Heart right ventricle (tissue), 16 donors: Measurements from ENCODE around the gene SULT1C4. TPM values are rescaled to one million over a fixed set of nuclear protein-coding genes. Genes with fewer than 3 reads are reported as not detected.

Experiments
- ATAC-seq, 8 donors: fragments of 200-7000 bp; cut with Tn5 transposase; one replicate each; pipeline ENCODE4 v1.9.1; 2020; ENCODE audit warnings: mild to moderate bottlenecking in 8 of 8, moderate library complexity in 8 of 8, moderate number of reproducible peaks in 1 of 8
- DNase-seq, 2 donors: peaks; one replicate each; pipeline ENCODE4 v3.0.0-alpha.2; 2020
- H3K27ac ChIP-seq, 10 donors: fragments of 200-600 bp; sonication (generic) in 2 of 10; one replicate each; pipeline versions ENCODE4 v1.5.0 to v1.8.0; 2020 to 2022; ENCODE audit warnings: mild to moderate bottlenecking in 3 of 10
- H3K27me3 ChIP-seq, 7 donors: fragments of 200-600 bp; one replicate each; pipeline ENCODE4 v1.8.0; 2021 to 2022; ENCODE audit warnings: mild to moderate bottlenecking in 2 of 7
- H3K36me3 ChIP-seq, 9 donors: fragments of 200-600 bp; sonication (generic) in 1 of 9; one replicate each; pipeline versions ENCODE4 v1.5.0 to v1.8.0; 2020 to 2022; ENCODE audit warnings: mild to moderate bottlenecking in 2 of 9
- H3K4me1 ChIP-seq, 9 donors: fragments of 200-600 bp; sonication (generic) in 1 of 9; one replicate each; pipeline versions ENCODE4 v1.5.0 to v1.8.0; 2020 to 2022; ENCODE audit warnings: mild to moderate bottlenecking in 4 of 9
- H3K4me3 ChIP-seq, 10 donors: fragments of 200-600 bp; sonication (generic) in 2 of 10; one replicate each; pipeline versions ENCODE4 v1.5.0 to v1.8.0; 2020 to 2022; ENCODE audit warnings: mild to moderate bottlenecking in 7 of 10, moderate library complexity in 2 of 10
- H3K9me3 ChIP-seq, 11 donors: fragments of 200-600 bp in 10 of 11; sonication (generic) in 2 of 11; one replicate each; pipeline versions ENCODE4 v1.5.0 to v1.8.0; 2013 to 2022; ENCODE audit warnings: mild to moderate bottlenecking in 2 of 11, control low read depth in 1 of 11, moderate library complexity in 1 of 11
- CTCF ChIP-seq, 9 donors: fragments of 200-600 bp; sonication (generic) in 2 of 9; IDR thresholded peaks; one replicate each; pipeline versions ENCODE4 v1.5.0 to v1.8.0; 2021 to 2022; ENCODE audit warnings: antibody characterized with exemption in 9 of 9, mild to moderate bottlenecking in 5 of 9, moderate library complexity in 1 of 9
- WGBS, 2 donors: extraction: QIAGEN DNeasy Blood & Tissue Kit; methylation state at CpG; one replicate each; pipeline ENCODE4 v1.1.7; 2013; ENCODE audit warnings: inconsistent platforms in 1 of 2; 5-methylcytosine and 5-hydroxymethylcytosine counted together
- intact Hi-C, 10 donors: fragments of 100-400 bp; cut with DNase I; formaldehyde crosslinking; loops; one replicate each; pipeline versions ENCODE4 v1.11.1 to v1.14.2; 2022
- polyA plus RNA-seq, 2 donors: library from polyadenylated mRNA; stranded (reverse); fragments of 200-250 nt; gene quantifications; one replicate each; pipeline ENCODE4 v1.2.3, GENCODE V29; 2013
- total RNA-seq, 10 donors: library from RNA; stranded (reverse); fragmentation: NEBNext Ultra II Directional in 3 of 10; extraction: Animal tissue kit (Norgen Biotek cat#: 25700) in 3 of 10; gene quantifications; one replicate each; pipeline versions ENCODE4 v1.2.1 to v1.2.4, GENCODE V29; 2021 to 2023
- donor health status: Arrhythmogenic right ventricular cardiomyopathy.
- donor health status: ischemic (EF 13 %, LVEDD 7.1; RV severe dilation, severe dysfunction).
- donor health status: healthy with polysubstance abuse.
- donor health status: DM: no; HTN: yes; CAD: no.
- donor health status: DM: no; HTN: no; CAD: no.
- donor health status: ischemic (EF 25% LVEDD 6.9; RV normal size, moderate dysfunction).
- donor health status: ischemic (EF 25% LVEDD 5.7; RV mildly dilated, moderate dysfunction).
- donor health status: healthy.
- donor health status: DM: yes; HTN: yes; CAD: no.
- donor health status: Ischemic cardiomyopathy.
- donor health status: ischemic (EF 35%, LVEDD 5.7; RV mildly dilated, moderate dysfunction).
- donor health status: nonischemic (EF 11% LVEDD 7.7; RV severe dilation, severe dysfunction).
- donor health status: DM: yes; HTN: yes; CAD: no.
- donor health status: PGD.
- donor health status: ischemic (EF 29% LVEDD 5.4; RV normal size, mild dysfunction).
- donor health status: nonischemic (EF 23%, LVEDD 6.1; RV moderate dilation, normal function).

The SULT1C4 gene
- total and polyA plus RNA-seq, 12 donors, result 1.6 to 5.6 (median 3.5) TPM

GRCh38 chr2:108388045-108388444, 10.3 kb downstream of the SULT1C4 start:
- peaks cover 0 to 75% (median 0%) of the 10 kb centered on the region in 9 donors for H3K36me3 ChIP-seq
- ATAC-seq (no peak), DNase-seq (no peak)
- H3K27me3 ChIP-seq, result no peaks in the 10 kb centered on the region
- no peak for TF ChIP-seq CTCF (IDR thresholded peaks at IDR 0.05)
- intact Hi-C loops, result no loop called here
- no peak overlapping the region for H3K4me3 ChIP-seq
- H3K4me1 ChIP-seq, result no peaks in the 10 kb centered on the region
- peaks cover 0 to 24% (median 3%) of the 10 kb centered on the region in 11 donors for H3K9me3 ChIP-seq
- no peak overlapping the region for H3K27ac ChIP-seq
- 87 to 96% methylated on average over 9 of the region's 9 CpGs for WGBS, 2 donors

- ATAC-seq, result no peak
- Histone ChIP-seq H3K9me3 (peaks cover 0 to 44% (median 15%) of the 10 kb centered on the region in 11 donors), H3K4me1 (no peaks in the 10 kb centered on the region), H3K36me3 (peaks cover 0 to 52% (median 0%) of the 10 kb centered on the region in 9 donors), H3K27me3 (no peaks in the 10 kb centered on the region), H3K4me3 (no peak overlapping the region), H3K27ac (no peak overlapping the region)
- no peak for DNase-seq
- WGBS, 2 donors, result 76% methylated on average over 2 of the region's 2 CpGs
- intact Hi-C loops, result no loop called here
- no peak for TF ChIP-seq CTCF (IDR thresholded peaks at IDR 0.05)
Observed at GRCh38 chr2:108390340-108390739, 12.6 kb downstream of the SULT1C4 start.

GRCh38 chr2:108392029-108392428, 14.3 kb downstream of the SULT1C4 start:
- 85 to 92% methylated on average over 1 of the region's 1 CpG for WGBS, 2 donors

GRCh38 chr2:108393197-108393596, 15.4 kb downstream of the SULT1C4 start:
- Histone ChIP-seq H3K27me3 (no peaks in the 10 kb centered on the region), H3K36me3 (peaks cover 0 to 23% (median 0%) of the 10 kb centered on the region in 9 donors), H3K4me1 (no peaks in the 10 kb centered on the region), H3K4me3 (no peak overlapping the region), H3K9me3 (peaks cover 0 to 65% (median 15%) of the 10 kb centered on the region in 11 donors), H3K27ac (no peak overlapping the region)
- DNase-seq, result no peak
- no peak for ATAC-seq
- intact Hi-C loops, result no loop called here
- no peak for TF ChIP-seq CTCF (IDR thresholded peaks at IDR 0.05)

More at GRCh38 chr2:108392029-108392428, 14.3 kb downstream of the SULT1C4 start:
- Histone ChIP-seq H3K27me3 (no peaks in the 10 kb centered on the region), H3K4me3 (no peak overlapping the region), H3K36me3 (peaks cover 0 to 35% (median 0%) of the 10 kb centered on the region in 9 donors), H3K27ac (no peak overlapping the region), H3K9me3 (peaks cover 0 to 54% (median 15%) of the 10 kb centered on the region in 11 donors), H3K4me1 (no peaks in the 10 kb centered on the region)
- intact Hi-C loops, result no loop called here
- DNase-seq (no peak), ATAC-seq (no peak)
- no peak for TF ChIP-seq CTCF (IDR thresholded peaks at IDR 0.05)
